WTC11 (cell line): ENCODE data around the gene CASP3. TPM values are rescaled to one million over a fixed set of nuclear protein-coding genes. Genes with fewer than 3 reads are reported as not detected.

Experiments used
- ATAC-seq: fragments of 200-7000 bp; cut with Tn5 transposase; 2 replicates; pipeline ENCODE4 v1.10.0; 2021; ENCODE audit warnings: mild to moderate bottlenecking, moderate library complexity
- CTCF ChIA-PET: fragments of 300-600 bp; sonication (Branson Sonifier 250); formaldehyde crosslinking; loops from one replicate; lab custom pipeline; 2021; ENCODE audit warnings: antibody characterized with exemption; lab: Charles Lee
- POLR2A ChIA-PET: fragments of 350-600 bp; sonication (Branson Sonifier 250); formaldehyde crosslinking; loops from one replicate; lab custom pipeline; 2021; ENCODE audit warnings: antibody characterized with exemption; lab: Charles Lee
- DNase-seq: peaks from one replicate; pipeline ENCODE4 v3.0.0; 2021; ENCODE audit warnings: low spot score
- H3K27ac Mint-ChIP-seq: 2 replicates; pipeline ENCODE4 v1.8.0; 2021; ENCODE audit warnings: mixed read lengths
- H3K27me3 Mint-ChIP-seq: 2 replicates; pipeline ENCODE4 v1.8.0; 2021; ENCODE audit warnings: low read depth, mild to moderate bottlenecking, moderate library complexity, mixed read lengths
- H3K36me3 Mint-ChIP-seq: 2 replicates; pipeline ENCODE4 v1.8.0; 2021; ENCODE audit warnings: mixed read lengths
- H3K4me1 Mint-ChIP-seq: 2 replicates; pipeline ENCODE4 v1.8.0; 2022; ENCODE audit warnings: mixed read lengths
- H3K4me3 Mint-ChIP-seq: 2 replicates; pipeline ENCODE4 v1.8.0; 2021; ENCODE audit warnings: mild to moderate bottlenecking, moderate library complexity, mixed read lengths
- H3K9me3 Mint-ChIP-seq: 2 replicates; pipeline ENCODE4 v1.8.0; 2021; ENCODE audit warnings: mixed read lengths
- AFF4 ChIP-seq: sonication (generic); formaldehyde crosslinking; IDR thresholded peaks from 2 replicates; pipeline ENCODE4 v1.8.1; 2023; ENCODE audit warnings: mild to moderate bottlenecking, missing genetic modification reagents, borderline replicate concordance
- ARID4B ChIP-seq: sonication (generic); formaldehyde crosslinking; IDR thresholded peaks from 2 replicates; pipeline ENCODE4 v1.8.0; 2023; ENCODE audit warnings: missing genetic modification reagents, mild to moderate bottlenecking, borderline replicate concordance
- ATF2 ChIP-seq: sonication (generic); formaldehyde crosslinking; IDR thresholded peaks from 2 replicates; pipeline ENCODE4 v1.8.1; 2022; ENCODE audit warnings: low read depth, missing genetic modification reagents, borderline replicate concordance
- CDX4 ChIP-seq: fragments of 250-450 bp; sonication (Bioruptor Pico); IDR thresholded peaks from 2 replicates; pipeline ENCODE4 v1.9.0; 2021; ENCODE audit warnings: moderate library complexity, mild to moderate bottlenecking, inconsistent platforms, borderline replicate concordance
- CREM ChIP-seq: sonication (generic); formaldehyde crosslinking; IDR thresholded peaks from 2 replicates; pipeline ENCODE4 v1.8.1; 2022; ENCODE audit warnings: mild to moderate bottlenecking, missing genetic modification reagents, moderate library complexity
- ETV6 ChIP-seq: sonication (generic); formaldehyde crosslinking; IDR thresholded peaks from 2 replicates; pipeline ENCODE4 v1.8.1; 2022; ENCODE audit warnings: mild to moderate bottlenecking, missing genetic modification reagents
- FOXP4 ChIP-seq: sonication (generic); formaldehyde crosslinking; IDR thresholded peaks from 2 replicates; pipeline ENCODE4 v1.8.0; 2022; ENCODE audit warnings: mild to moderate bottlenecking, missing genetic modification reagents
- MYBL2 ChIP-seq: sonication (generic); formaldehyde crosslinking; IDR thresholded peaks from 2 replicates; pipeline ENCODE4 v1.8.1; 2023; ENCODE audit warnings: mild to moderate bottlenecking, moderate library complexity, missing genetic modification reagents
- NR2C2 ChIP-seq: sonication (generic); formaldehyde crosslinking; IDR thresholded peaks from 2 replicates; pipeline ENCODE4 v1.8.0; 2022; ENCODE audit warnings: mild to moderate bottlenecking, missing genetic modification reagents
- RORB ChIP-seq: fragments of 250-450 bp; sonication (Bioruptor Pico); IDR thresholded peaks from 2 replicates; pipeline ENCODE4 v1.9.0; 2021; ENCODE audit warnings: mild to moderate bottlenecking
- ZNF121 ChIP-seq: sonication (generic); formaldehyde crosslinking; IDR thresholded peaks from 2 replicates; pipeline ENCODE4 v1.8.0; 2023; ENCODE audit warnings: missing genetic modification reagents
- ZNF532 ChIP-seq: fragments of 250-450 bp; sonication (Bioruptor Pico); IDR thresholded peaks from 2 replicates; pipeline ENCODE4 v1.9.0; 2021; ENCODE audit warnings: mild to moderate bottlenecking, borderline replicate concordance
- ZSCAN18 ChIP-seq: fragments of 250-450 bp; sonication (Bioruptor Pico); IDR thresholded peaks from 2 replicates; pipeline ENCODE4 v2.1.2; 2022; ENCODE audit warnings: mild to moderate bottlenecking, moderate library complexity
- total RNA-seq: library from RNA; stranded (reverse); gene quantifications from 3 replicates; pipeline ENCODE4 v1.2.3, GENCODE V29; 2021

The CASP3 gene
- total RNA-seq, 1 experiment from 2014 or later = 78.9 TPM

- H3K27ac Mint-ChIP-seq = no peak overlapping the region
- H3K36me3 Mint-ChIP-seq = peaks cover 22% of the 10 kb centered on the region
- H3K27me3 Mint-ChIP-seq = no peaks in the 10 kb centered on the region
- no peaks in the 10 kb centered on the region for H3K9me3 Mint-ChIP-seq
- ChIA-PET POLR2A (interaction anchor here (1.0 kb wide), 1 partner anchor 73 kb away, joined by 3 read pairs; no protein-coding TSS in a partner anchor), CTCF (interaction anchor here (0.6 kb wide), 1 partner anchor 40 kb away, joined by 4 read pairs; the partner anchor contains the start of genes CASP3 and PRIMPOL)
- peaks cover 16% of the 10 kb centered on the region for H3K4me1 Mint-ChIP-seq
- H3K4me3 Mint-ChIP-seq = no peak overlapping the region
- no peak for ATAC-seq
- no peak for DNase-seq
- TF ChIP-seq AFF4 (CRISPR knock-in tag) = no peak
- TF ChIP-seq MYBL2 (CRISPR knock-in tag) = no peak
- no peak for TF ChIP-seq CREM (CRISPR knock-in tag)
- TF ChIP-seq CDX4 = no peak
- TF ChIP-seq ZNF532 (CRISPR knock-in tag) = no peak
- no peak for TF ChIP-seq ATF2 (CRISPR knock-in tag)
Measured at GRCh38 chr4:184689681-184690080, 40.4 kb upstream of the CASP3 start.

GRCh38 chr4:184688447-184688846 lies 39.2 kb upstream of the CASP3 start:
- DNase-seq (peak; percentile 38), ATAC-seq (peak; percentile 93)
- ChIA-PET CTCF (interaction anchor here (1.3 kb wide), 1 partner anchor 424 kb away, joined by 5 read pairs; no protein-coding TSS in a partner anchor), POLR2A (no interaction called here)
- Mint-ChIP-seq H3K9me3 (no peaks in the 10 kb centered on the region), H3K27me3 (no peaks in the 10 kb centered on the region), H3K4me1 (peaks cover 16% of the 10 kb centered on the region), H3K4me3 (peak overlapping the region; percentile 1; the same call in 1 of the 2 replicates), H3K27ac (peak overlapping the region; percentile 94), H3K36me3 (peaks cover 10% of the 10 kb centered on the region)
- TF ChIP-seq ATF2 (CRISPR knock-in tag) = no peak
- no peak for TF ChIP-seq NR2C2 (CRISPR knock-in tag)
- TF ChIP-seq ETV6 = peak; percentile 71; the same call in 1 of the 2 replicates
- 0 out of 2 replicates have a peak, but pooled peaks have one; percentile 38 for TF ChIP-seq ZNF121 (CRISPR knock-in tag)
- no peak for TF ChIP-seq ZSCAN18 (CRISPR knock-in tag)
- no peak for TF ChIP-seq ARID4B (CRISPR knock-in tag)
- TF ChIP-seq RORB (CRISPR knock-in tag) = no peak
- peak; percentile 27; the same call in 1 of the 2 replicates for TF ChIP-seq FOXP4 (CRISPR knock-in tag)
